Endothelial cell of umbilical vein (primary cell): ENCODE results near the gene FCN2. TPM values are rescaled to one million over a fixed set of nuclear protein-coding genes. Genes with fewer than 3 reads are reported as not detected.

Source experiments
- BruUV-seq: library from RNA; stranded (reverse); fragments of 400-500 nt; replicated peaks from 2 replicates; lab custom pipeline; 2021; lab: Mats Ljungman, UMichigan
- CTCF ChIA-PET: fragments of 300-600, 350-600 bp; sonication (Branson Sonifier 250); formaldehyde crosslinking; loops from one replicate; lab custom pipeline; 2021; ENCODE audit warnings: antibody characterized with exemption, inconsistent platforms; lab: Charles Lee
- POLR2A ChIA-PET: fragments of 300-600, 350-600 bp; sonication (Branson Sonifier 250); formaldehyde crosslinking; loops from one replicate; lab custom pipeline; 2021; ENCODE audit warnings: antibody characterized with exemption, inconsistent platforms; lab: Charles Lee
- DNase-seq: peaks from one replicate; pipeline ENCODE4 v3.0.0-alpha.2; 2011; ENCODE audit warnings: low read depth, low spot score
- FAIRE-seq: peaks from 2 replicates; lab custom pipeline; 2011; peaks lifted over from hg19 to GRCh38; lab: Jason Lieb, UNC
- H2AFZ ChIP-seq: 2 replicates; pipeline ENCODE4 v1.6.0; 2012; ENCODE audit warnings: low read depth, low read length, control low read depth, inconsistent platforms
- H3K27ac ChIP-seq: 2 replicates; pipeline ENCODE4 v1.5.1; 2011; ENCODE audit warnings: low read depth, mild to moderate bottlenecking, control low read depth, low read length, moderate library complexity; ENCODE audit not compliant: insufficient read depth
- H3K27me3 ChIP-seq, 2 experiments: 2 replicates each; pipeline versions ENCODE4 v1.6.0 to v1.6.1; 2011; ENCODE audit warnings: low read length in 2 of 2, mixed read lengths in 1 of 2; ENCODE audit not compliant: control insufficient read depth in 2 of 2, insufficient read depth in 2 of 2
- H3K36me3 ChIP-seq, 2 experiments: 2 replicates in 1 of 2; 3 replicates in 1 of 2; pipeline ENCODE4 v1.5.1; 2011; ENCODE audit warnings: low read length in 2 of 2, mild to moderate bottlenecking in 1 of 2, moderate library complexity in 1 of 2; ENCODE audit not compliant: control insufficient read depth in 2 of 2, insufficient read depth in 2 of 2; ENCODE audit errors: extremely low read depth in 1 of 2
- H3K4me1 ChIP-seq: 3 replicates; pipeline ENCODE4 v1.5.1; 2011; ENCODE audit warnings: mild to moderate bottlenecking, low read length; ENCODE audit not compliant: control insufficient read depth, insufficient read depth; ENCODE audit errors: extremely low read depth
- H3K4me2 ChIP-seq: 2 replicates; pipeline ENCODE4 v1.6.1; 2011; ENCODE audit warnings: low read length, control low read depth, mixed read lengths; ENCODE audit not compliant: insufficient read depth
- H3K4me3 ChIP-seq, 3 experiments: fragments of 200-600 bp in 1 of 3; sonication (generic), shearing (Covaris generic) in 1 of 3; replicated peaks in 1 of 3; 2 replicates each; pipeline ENCODE4 v1.5.1; 2011 to 2016; ENCODE audit warnings: control low read depth in 3 of 3, low read length in 3 of 3, mild to moderate bottlenecking in 2 of 3, inconsistent platforms in 1 of 3, low read depth in 1 of 3, moderate library complexity in 1 of 3; ENCODE audit not compliant: insufficient read depth in 1 of 3
- H3K79me2 ChIP-seq: 2 replicates; pipeline ENCODE4 v1.6.0; 2012; ENCODE audit warnings: low read length, inconsistent platforms; ENCODE audit not compliant: control insufficient read depth, insufficient read depth
- H3K9ac ChIP-seq: replicated peaks from 2 replicates; pipeline ENCODE3; 2011; ENCODE audit warnings: low read length, control low read depth; ENCODE audit not compliant: insufficient read depth; ENCODE audit errors: extremely low read depth
- H3K9me1 ChIP-seq: replicated peaks from 3 replicates; pipeline ENCODE4 v1.6.0; 2011; ENCODE audit warnings: mild to moderate bottlenecking, low read length; ENCODE audit not compliant: control insufficient read depth, insufficient read depth; ENCODE audit errors: extremely low read depth
- H3K9me3 ChIP-seq: replicated peaks from 2 replicates; pipeline ENCODE4 v1.5.1; 2012; ENCODE audit warnings: low read length, inconsistent platforms; ENCODE audit not compliant: control insufficient read depth, insufficient read depth
- H4K20me1 ChIP-seq: replicated peaks from 2 replicates; pipeline ENCODE3; 2011; ENCODE audit warnings: mild to moderate bottlenecking, low read length; ENCODE audit not compliant: control insufficient read depth, insufficient read depth; ENCODE audit errors: extremely low read depth
- CTCF ChIP-seq, 2 donors: IDR thresholded peaks; 1 replicate in 1 of 2; 2 replicates in 1 of 2; pipeline ENCODE4 v1.5.1; 2011; ENCODE audit warnings: low read length in 2 of 2, mild to moderate bottlenecking in 2 of 2, moderate library complexity in 2 of 2, control low read depth in 1 of 2, inconsistent platforms in 1 of 2, low read depth in 1 of 2; ENCODE audit not compliant: insufficient read depth in 1 of 2; ENCODE audit errors: extremely low read depth in 1 of 2
- EZH2 ChIP-seq: IDR thresholded peaks from 2 replicates; pipeline ENCODE4 v1.6.1; 2012; ENCODE audit warnings: borderline replicate concordance, low read depth, mild to moderate bottlenecking, moderate library complexity, low read length, inconsistent platforms; ENCODE audit not compliant: severe bottlenecking
- FOS ChIP-seq: IDR thresholded peaks from 2 replicates; pipeline ENCODE4 v1.6.1; 2011; ENCODE audit warnings: mild to moderate bottlenecking, low read length, moderate library complexity, borderline replicate concordance; ENCODE audit not compliant: insufficient read depth
- GATA2 ChIP-seq: IDR thresholded peaks from 2 replicates; pipeline ENCODE4 v1.7.0; 2011; ENCODE audit warnings: low read depth, mild to moderate bottlenecking, moderate library complexity, mixed read lengths, low read length; ENCODE audit not compliant: insufficient read length, insufficient read depth
- JUN ChIP-seq: IDR thresholded peaks from 2 replicates; pipeline ENCODE4 v1.6.1; 2011; ENCODE audit warnings: borderline replicate concordance, low read depth; ENCODE audit not compliant: insufficient read length, insufficient read depth
- MAX ChIP-seq: IDR thresholded peaks from 2 replicates; pipeline ENCODE4 v1.6.1; 2011; ENCODE audit not compliant: insufficient read depth, insufficient read length
- MYC ChIP-seq: IDR thresholded peaks from one replicate; pipeline ENCODE4 v1.6.1; 2011; ENCODE audit warnings: mild to moderate bottlenecking, low read depth, low read length
- POLR2A ChIP-seq: IDR thresholded peaks from 2 replicates; pipeline ENCODE4 v1.6.1; 2012; ENCODE audit warnings: low read depth, mild to moderate bottlenecking, control low read depth, low read length
- POLR2AphosphoS5 ChIP-seq: IDR thresholded peaks from 2 replicates; pipeline ENCODE4 v1.6.1; 2012; ENCODE audit warnings: low read depth, mild to moderate bottlenecking, control low read depth, low read length, moderate library complexity; ENCODE audit not compliant: insufficient read depth
- dilution Hi-C: fragments of 300-500 bp; cut with MboI; formaldehyde crosslinking; loops from one replicate; pipeline ENCODE4 v1.15.0; 2019; ENCODE audit warnings: low sequenced_read_pairs; ENCODE audit not compliant: extremely low pct_ligation_motif_present
- intact Hi-C: fragments of 100-400 bp; cut with micrococcal nuclease; formaldehyde crosslinking; loops from one replicate; pipeline ENCODE4 v1.10.0; 2022
- polyA plus RNA-seq, 4 experiments: library from polyadenylated mRNA; depleted of rRNA in 3 of 4; stranded (reverse) in 3 of 4; unstranded in 1 of 4; fragments of >200 nt; gene quantifications; 2 replicates each; pipeline versions ENCODE4 v1.2.1 to v1.2.3, GENCODE V29; 2011 to 2012; ENCODE audit warnings: missing spikeins in 1 of 4
- total RNA-seq: library from RNA; stranded (reverse); gene quantifications from 2 replicates; pipeline ENCODE4 v1.2.3, GENCODE V29; 2021

FCN2 gene
- total and polyA plus RNA-seq, 2 donors (not counting 3 experiments of a cell fraction or from before 2014, with no cell fraction given), result not detected

- Histone ChIP-seq H3K9me1 (no peaks in the 10 kb centered on the region), H3K4me3 (no peak overlapping the region), H3K36me3 (no peaks in the 10 kb centered on the region), H3K9ac (no peak overlapping the region), H3K4me2 (no peak overlapping the region), H4K20me1 (no peaks in the 10 kb centered on the region), H3K79me2 (no peaks in the 10 kb centered on the region), H3K27ac (no peak overlapping the region), H3K27me3 (no peaks in the 10 kb centered on the region), H3K4me1 (no peaks in the 10 kb centered on the region), H2AFZ (no peak overlapping the region), H3K9me3 (no peaks in the 10 kb centered on the region)
- TF ChIP-seq POLR2AphosphoS5, result no peak
- no peak for TF ChIP-seq GATA2
- no peak for TF ChIP-seq JUN
- TF ChIP-seq CTCF (IDR thresholded peaks at IDR 0.05; ENCODE audit: extremely low read depth in 1 of 2, insufficient read depth in 1 of 2, low read depth in 1 of 2, low read length in 2 of 2), result no peak
- no peak for TF ChIP-seq EZH2
- no peak for TF ChIP-seq FOS
- no peak for TF ChIP-seq MAX
- TF ChIP-seq POLR2A, result no peak
- TF ChIP-seq MYC, result no peak
- POLR2A ChIA-PET, result no interaction called here
- FAIRE-seq (no peak), DNase-seq (no peak)
- dilution Hi-C loops (no loop called here), intact Hi-C loops (no loop called here)
- CTCF ChIA-PET, result no interaction called here
- BruUV-seq, result no TSS peak
These were observed 54.5 kb downstream of the FCN2 start for GRCh38 chr9:134935056-134935640.
